Stomach (tissue), 4 donors: ENCODE data around the gene PGM2.

Source experiments
- POLR2A ChIP-seq, 4 donors: fragments of 450-650 bp; IDR thresholded peaks; one replicate each; pipeline ENCODE4 v1.6.1; 2016; ENCODE audit warnings: antibody characterized with exemption in 4 of 4, control low read depth in 2 of 4, mild to moderate bottlenecking in 1 of 4, moderate library complexity in 1 of 4
- POLR2AphosphoS5 ChIP-seq, 3 donors: sonication (generic); formaldehyde crosslinking; IDR thresholded peaks; one replicate each; pipeline ENCODE4 v1.6.1; 2016; ENCODE audit warnings: antibody characterized with exemption in 3 of 3
- TF ChIP-seq, protein P1 (sequence below), 7 experiments: fragments of 450-650 bp in 4 of 7; fragments of 200-600 bp in 3 of 7; sonication (generic) in 3 of 7; IDR thresholded peaks; one replicate each; pipeline ENCODE4 v1.5.1; 2016 to 2019; ENCODE audit warnings: antibody characterized with exemption in 7 of 7, control low read depth in 2 of 7, mild to moderate bottlenecking in 1 of 7

- TF ChIP-seq, protein P1, sequence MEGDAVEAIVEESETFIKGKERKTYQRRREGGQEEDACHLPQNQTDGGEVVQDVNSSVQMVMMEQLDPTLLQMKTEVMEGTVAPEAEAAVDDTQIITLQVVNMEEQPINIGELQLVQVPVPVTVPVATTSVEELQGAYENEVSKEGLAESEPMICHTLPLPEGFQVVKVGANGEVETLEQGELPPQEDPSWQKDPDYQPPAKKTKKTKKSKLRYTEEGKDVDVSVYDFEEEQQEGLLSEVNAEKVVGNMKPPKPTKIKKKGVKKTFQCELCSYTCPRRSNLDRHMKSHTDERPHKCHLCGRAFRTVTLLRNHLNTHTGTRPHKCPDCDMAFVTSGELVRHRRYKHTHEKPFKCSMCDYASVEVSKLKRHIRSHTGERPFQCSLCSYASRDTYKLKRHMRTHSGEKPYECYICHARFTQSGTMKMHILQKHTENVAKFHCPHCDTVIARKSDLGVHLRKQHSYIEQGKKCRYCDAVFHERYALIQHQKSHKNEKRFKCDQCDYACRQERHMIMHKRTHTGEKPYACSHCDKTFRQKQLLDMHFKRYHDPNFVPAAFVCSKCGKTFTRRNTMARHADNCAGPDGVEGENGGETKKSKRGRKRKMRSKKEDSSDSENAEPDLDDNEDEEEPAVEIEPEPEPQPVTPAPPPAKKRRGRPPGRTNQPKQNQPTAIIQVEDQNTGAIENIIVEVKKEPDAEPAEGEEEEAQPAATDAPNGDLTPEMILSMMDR (IDR thresholded peaks at IDR 0.05), result no peak
- TF ChIP-seq POLR2A (IDR thresholded peaks at IDR 0.05) (no peak), POLR2AphosphoS5 (IDR thresholded peaks at IDR 0.05) (no peak)
Observed at GRCh38 chr4:37844204-37844603, 17.7 kb downstream of the PGM2 start.
